ENCODE measurements around the gene ACR. TPM values are rescaled to one million over a fixed set of nuclear protein-coding genes. Genes with fewer than 3 reads are reported as not detected.
A peak's percentile ranks its signal among the peaks of the same experiment; 100 is the strongest.

ACR gene
- total and polyA plus RNA-seq, 2 of the 13 experiments (the other 11 are each of a cell fraction or from before 2014, with no cell fraction given), result 0.15 TPM; not detected in 1

DNA sequence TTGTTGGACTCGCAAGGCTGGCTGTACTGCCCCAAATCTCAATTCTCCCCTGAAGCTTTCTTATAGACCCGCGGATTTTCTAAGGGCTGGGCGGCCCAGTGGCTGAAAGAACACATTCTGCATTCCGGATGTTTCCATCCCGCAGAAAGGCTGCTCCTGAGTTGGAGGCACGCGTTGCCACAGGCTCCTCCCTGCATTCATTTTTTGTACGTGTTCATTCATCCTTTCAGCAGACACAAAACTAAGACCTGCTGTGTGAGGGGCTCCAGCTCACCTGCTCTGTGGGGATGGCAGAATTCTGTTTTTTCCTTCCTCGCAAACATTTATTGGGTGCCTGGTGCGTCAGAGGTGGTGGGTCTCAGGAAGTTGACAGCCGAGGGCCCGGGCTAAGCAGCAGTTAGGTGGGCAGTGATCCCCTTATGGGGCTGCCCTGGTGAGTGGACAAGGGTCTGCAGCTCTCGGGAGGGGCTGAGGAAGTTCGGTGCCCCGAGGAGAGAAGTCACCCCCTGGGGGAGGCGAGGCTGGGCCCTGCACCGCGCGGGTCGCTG is 41.7 kb upstream of the ACR start:
- 96% methylated on average over 16 of the region's 21 CpGs for WGBS (ENCODE audit: low lambda C conversion rate)
- FAIRE-seq (no peak), ATAC-seq (no peak), DNase-seq (ENCODE audit: low spot score) (no peak)
- Histone ChIP-seq H2AFZ (ENCODE audit: low read length) (no peak overlapping the region), H3K4me2 (ENCODE audit: low read depth, low read length) (no peak overlapping the region), H3K27me3 (ENCODE audit: control insufficient read depth in 1 of 2, insufficient read depth in 2 of 2, low read length in 2 of 2) (no peaks in the 10 kb centered on the region), H3K27ac (ENCODE audit: extremely low read length, insufficient read depth, low read length) (no peak overlapping the region), H4K20me1 (ENCODE audit: insufficient read depth, low read length) (no peaks in the 10 kb centered on the region), H3K79me2 (ENCODE audit: insufficient read depth, low read length) (peaks cover 24% of the 10 kb centered on the region), H3K36me3 (replicated peaks in 1 of 2; ENCODE audit: control insufficient read depth in 1 of 2, insufficient read depth in 2 of 2, low read length in 2 of 2) (no peaks in the 10 kb centered on the region; a peak in 1 of 5 replicates), H3K4me3 (replicated peaks in 1 of 3; ENCODE audit: insufficient read depth in 1 of 3, low read depth in 2 of 3, low read length in 3 of 3) (no peak overlapping the region), H3K9ac (ENCODE audit: insufficient read depth, low read depth, low read length) (no peak overlapping the region), H3K9me3 (ENCODE audit: low read length) (no peaks in the 10 kb centered on the region), H3K4me1 (ENCODE audit: insufficient read depth, low read length) (peaks cover 36% of the 10 kb centered on the region)
- no TSS peak for BruUV-seq (replicated peaks)
- POLR2A ChIA-PET, result interaction anchor here (4.5 kb wide), 1 partner anchor 55 kb away, joined by 51 read pairs; no protein-coding TSS in a partner anchor
- CTCF ChIA-PET (ENCODE audit: low intra/inter-chr PET ratio, low total read pairs), result no interaction called here
- intact Hi-C loops (cut with micrococcal nuclease; ENCODE audit: unreplicated experiment), result no loop called here
- TF ChIP-seq MTA1 (CRISPR knock-in tag; IDR thresholded peaks at IDR 0.05; ENCODE audit: borderline replicate concordance) (0 out of 2 replicates have a peak, but pooled peaks have one; percentile 5), HHEX (CRISPR knock-in tag; IDR thresholded peaks at IDR 0.05) (no peak), ZBTB33 (CRISPR knock-in tag; IDR thresholded peaks at IDR 0.05) (0 out of 2 replicates have a peak, but pooled peaks have one; percentile 72)
- in situ Hi-C loops (cut with HindIII; ENCODE audit: extremely low pct_ligation_motif_present, low pct_unique_long_range_greater_than_20kb), result loop anchor here (5.0 kb wide), 2 partner anchors 69 to 114 kb away; partner anchors contain the start of genes ARSA and CHKB

DNA sequence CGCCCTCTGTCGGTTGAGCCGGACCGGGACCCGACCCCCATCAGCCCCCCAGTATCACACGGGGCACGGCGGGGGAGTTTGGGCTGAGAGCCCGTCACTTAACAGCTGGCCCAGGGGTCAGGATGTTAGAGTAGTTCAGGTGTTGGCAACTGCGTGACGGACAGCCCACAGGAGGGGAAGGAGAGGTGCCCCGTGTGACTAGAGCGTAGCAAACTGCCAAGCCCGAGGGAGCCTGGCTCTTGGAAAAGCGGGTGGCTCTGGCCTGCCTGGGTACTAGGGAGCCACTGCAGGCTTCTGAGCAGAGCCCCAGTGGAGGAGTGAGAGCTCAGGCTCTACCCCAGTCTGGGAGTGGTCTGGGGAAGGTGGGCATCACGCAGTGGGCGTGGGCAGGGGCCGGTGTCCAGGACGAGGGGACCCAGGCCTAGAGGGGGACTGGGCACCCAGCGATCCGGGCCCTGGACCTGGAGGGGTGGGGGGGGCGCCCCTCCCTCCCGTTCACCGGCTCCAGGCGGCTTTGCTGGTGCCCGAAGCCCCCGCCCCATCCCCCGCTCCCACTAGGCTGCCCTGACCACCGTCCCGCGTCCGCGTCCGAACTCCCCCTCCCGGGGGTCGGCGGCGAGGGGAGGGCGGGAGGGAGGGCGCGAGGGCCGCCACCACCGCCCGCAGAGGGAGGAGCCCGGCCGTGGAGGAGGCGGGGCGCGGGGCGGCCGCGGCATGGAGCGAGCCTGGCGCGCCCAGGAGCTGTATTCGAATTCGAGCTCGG is 41.0 kb upstream of the ACR start:
- in situ Hi-C loops (cut with HindIII; ENCODE audit: extremely low pct_ligation_motif_present, low pct_unique_long_range_greater_than_20kb), result loop anchor here (5.0 kb wide), 2 partner anchors 70 to 115 kb away; partner anchors contain the start of genes ARSA and CHKB
- H3K9me3 ChIP-seq (ENCODE audit: low read length), result no peaks in the 10 kb centered on the region
- peak overlapping the region; percentile 41 for H3K4me2 ChIP-seq (ENCODE audit: low read depth, low read length)
- no peaks in the 10 kb centered on the region for H3K27me3 ChIP-seq (ENCODE audit: control insufficient read depth in 1 of 2, insufficient read depth in 2 of 2, low read length in 2 of 2)
- no peaks in the 10 kb centered on the region for H4K20me1 ChIP-seq (ENCODE audit: insufficient read depth, low read length)
- 82% methylated on average over 8 of the region's 58 CpGs for WGBS (ENCODE audit: low lambda C conversion rate)
- DNase-seq (ENCODE audit: low spot score), result no peak
- BruUV-seq (replicated peaks), result no TSS peak
- ChIA-PET CTCF (ENCODE audit: low intra/inter-chr PET ratio, low total read pairs) (no interaction called here), POLR2A (interaction anchor here (4.5 kb wide), 1 partner anchor 56 kb away, joined by 51 read pairs; no protein-coding TSS in a partner anchor)
- H3K4me3 ChIP-seq (replicated peaks in 1 of 3; ENCODE audit: insufficient read depth in 1 of 3, low read depth in 2 of 3, low read length in 3 of 3), result peak overlapping the region in 2 of 3 experiments; percentile 82 to 89; a peak in 3 of 6 replicates
- H3K27ac ChIP-seq (ENCODE audit: extremely low read length, insufficient read depth, low read length), result no peak overlapping the region
- FAIRE-seq, result no peak
- no peaks in the 10 kb centered on the region; a peak in 1 of 5 replicates for H3K36me3 ChIP-seq (replicated peaks in 1 of 2; ENCODE audit: control insufficient read depth in 1 of 2, insufficient read depth in 2 of 2, low read length in 2 of 2)
- ATAC-seq, result no peak
- peaks cover 42% of the 10 kb centered on the region for H3K4me1 ChIP-seq (ENCODE audit: insufficient read depth, low read length)
- H2AFZ ChIP-seq (ENCODE audit: low read length), result no peak overlapping the region
- H3K79me2 ChIP-seq (ENCODE audit: insufficient read depth, low read length), result peaks cover 31% of the 10 kb centered on the region
- intact Hi-C loops (cut with micrococcal nuclease; ENCODE audit: unreplicated experiment), result no loop called here
- H3K9ac ChIP-seq (ENCODE audit: insufficient read depth, low read depth, low read length), result no peak overlapping the region
- no peak for TF ChIP-seq SOX6 (IDR thresholded peaks at IDR 0.05)
- TF ChIP-seq SOX6 (CRISPR knock-in tag; IDR thresholded peaks at IDR 0.05), result no peak
- TF ChIP-seq KDM1A (CRISPR knock-in tag; IDR thresholded peaks at IDR 0.05), result 0 out of 2 replicates have a peak, but pooled peaks have one; percentile 29
- no peak for TF ChIP-seq MAFK (conservative IDR thresholded peaks at IDR 0.05 in 1 of 2, IDR thresholded peaks at IDR 0.05 in 1 of 2; ENCODE audit: low read length in 2 of 2)
- TF ChIP-seq CSRNP2 (CRISPR knock-in tag; conservative IDR thresholded peaks at IDR 0.05; ENCODE audit: low read depth), result no peak
- TF ChIP-seq ZNF660 (CRISPR knock-in tag; IDR thresholded peaks at IDR 0.05; ENCODE audit: borderline replicate concordance, low read depth), result no peak
- TF ChIP-seq RBM22 (optimal IDR thresholded peaks at IDR 0.05; ENCODE audit: low read length), result no peak
- TF ChIP-seq ZMYM3 (CRISPR knock-in tag; IDR thresholded peaks at IDR 0.05), result peak; percentile 82
- TF ChIP-seq BRD4 (CRISPR knock-in tag; IDR thresholded peaks at IDR 0.05), result no peak
- TF ChIP-seq PHF8 (CRISPR knock-in tag; IDR thresholded peaks at IDR 0.05), result 0 out of 2 replicates have a peak, but pooled peaks have one; percentile 9
- no peak for TF ChIP-seq ZSCAN20 (CRISPR knock-in tag; IDR thresholded peaks at IDR 0.05; ENCODE audit: borderline replicate concordance)

Measured in HepG2 (cell line).